Stimulated activated CD8-positive, alpha-beta memory T cell treated with anti-CD3 and anti-CD28 coated beads, Interleukin-2, amount 100 ng/mL, for 48 hours (primary cell): ENCODE results near the gene DNHD1.

Experiments
- DNase-seq, 2 donors: peaks; one replicate each; pipeline ENCODE4 v3.0.0-alpha.2; 2020; ENCODE audit warnings: low read depth in 2 of 2

Gene DNHD1

GRCh38 chr11:6588018-6588417 is 90.9 kb downstream of the DNHD1 start:
- DNase-seq = no peak

- DNase-seq = no peak
Measured at GRCh38 chr11:6594142-6594768, 97.2 kb downstream of the DNHD1 start.

GRCh38 chr11:6596239-6596877 is 99.3 kb downstream of the DNHD1 start:
- DNase-seq = no peak

- DNase-seq = no peak
Measured at GRCh38 chr11:6598555-6598954, 101.5 kb downstream of the DNHD1 start.

- DNase-seq = no peak
Measured at GRCh38 chr11:6599449-6599848, 102.4 kb downstream of the DNHD1 start.

- no peak for DNase-seq
Measured at GRCh38 chr11:6599881-6600390, 102.9 kb downstream of the DNHD1 start.

GRCh38 chr11:6601041-6601461 is 104.0 kb downstream of the DNHD1 start:
- DNase-seq = no peak

- DNase-seq = no peak
Measured at GRCh38 chr11:6602096-6602940, 105.2 kb downstream of the DNHD1 start.

- DNase-seq = peak; percentile 85 to 86
Measured at GRCh38 chr11:6603287-6604080, 106.4 kb downstream of the DNHD1 start, which contains the start of the genes ILK and RRP8. ILK (plus strand) TSS chr11:6603774; CDS start chr11:6604272, 498 bp downstream. RRP8 (minus strand) TSS chr11:6603616; CDS start chr11:6603502, 114 bp downstream.

- DNase-seq = peak in 1 of 2 donors; percentile 14
Measured at GRCh38 chr11:6604081-6604626, 107.1 kb downstream of the DNHD1 start.

- no peak for DNase-seq
Measured at GRCh38 chr11:6604790-6605189, 107.7 kb downstream of the DNHD1 start.

- DNase-seq = peak; percentile 53 to 62
Measured at GRCh38 chr11:6606471-6607189, 109.5 kb downstream of the DNHD1 start.

- DNase-seq = no peak
Measured at GRCh38 chr11:6607190-6607795, 110.2 kb downstream of the DNHD1 start.

GRCh38 chr11:6608011-6608410 is 110.9 kb downstream of the DNHD1 start:
- no peak for DNase-seq

- DNase-seq = no peak
Measured at GRCh38 chr11:6608726-6609501, 111.8 kb downstream of the DNHD1 start.

GRCh38 chr11:6609502-6610015 is 112.5 kb downstream of the DNHD1 start:
- DNase-seq = no peak

- no peak for DNase-seq
Measured at GRCh38 chr11:6610591-6610990, 113.5 kb downstream of the DNHD1 start.

- DNase-seq = no peak
Measured at GRCh38 chr11:6611092-6611962, 114.2 kb downstream of the DNHD1 start.
